GM19395 (cell line): ENCODE measurements around the gene TP53TG3B.
"Not testable (repeated sequence)": the region's sequence is repeated elsewhere in the genome, so short reads cannot be mapped to it uniquely, and the experiment has no call there.

ENCODE experiments used
- ATAC-seq: cut with Tn5 transposase; IDR thresholded peaks from one replicate; pipeline ENCODE4 v1.9.1; 2021; ENCODE audit warnings: mild to moderate bottlenecking, moderate library complexity; ENCODE audit not compliant: unreplicated experiment

The TP53TG3B gene, protein sequence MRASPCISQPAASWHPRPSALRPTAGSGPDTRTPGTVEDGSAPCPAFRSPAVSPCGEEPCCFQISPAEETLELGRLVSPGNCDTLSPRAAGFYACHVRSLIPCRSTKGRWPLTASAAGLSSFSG

DNA sequence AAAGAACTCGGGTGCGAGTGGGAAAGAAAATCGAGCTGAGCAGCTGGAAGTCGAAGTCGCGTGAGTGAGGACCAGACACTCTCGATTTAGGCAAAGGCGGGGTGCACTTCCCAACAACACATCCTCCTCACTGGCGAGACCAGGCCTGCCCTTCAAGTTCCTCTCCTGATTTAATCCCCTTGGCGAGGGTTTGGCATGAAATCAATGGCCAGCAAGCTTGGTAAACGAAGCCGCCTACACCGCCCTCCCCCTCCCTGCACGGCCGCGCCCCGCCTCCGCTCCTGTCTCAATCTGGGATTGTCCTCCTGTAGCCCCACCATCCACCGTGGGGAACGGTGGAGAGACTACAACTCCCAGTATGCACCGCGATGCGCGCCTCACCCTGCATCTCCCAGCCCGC is at the start of gene TP53TG3B:
TP53TG3B (plus strand) TSS at position 301 of the 400 bp plus-strand sequence; CDS start at position 369, 68 bp downstream.
- ATAC-seq, result not testable (repeated sequence)

DNA sequence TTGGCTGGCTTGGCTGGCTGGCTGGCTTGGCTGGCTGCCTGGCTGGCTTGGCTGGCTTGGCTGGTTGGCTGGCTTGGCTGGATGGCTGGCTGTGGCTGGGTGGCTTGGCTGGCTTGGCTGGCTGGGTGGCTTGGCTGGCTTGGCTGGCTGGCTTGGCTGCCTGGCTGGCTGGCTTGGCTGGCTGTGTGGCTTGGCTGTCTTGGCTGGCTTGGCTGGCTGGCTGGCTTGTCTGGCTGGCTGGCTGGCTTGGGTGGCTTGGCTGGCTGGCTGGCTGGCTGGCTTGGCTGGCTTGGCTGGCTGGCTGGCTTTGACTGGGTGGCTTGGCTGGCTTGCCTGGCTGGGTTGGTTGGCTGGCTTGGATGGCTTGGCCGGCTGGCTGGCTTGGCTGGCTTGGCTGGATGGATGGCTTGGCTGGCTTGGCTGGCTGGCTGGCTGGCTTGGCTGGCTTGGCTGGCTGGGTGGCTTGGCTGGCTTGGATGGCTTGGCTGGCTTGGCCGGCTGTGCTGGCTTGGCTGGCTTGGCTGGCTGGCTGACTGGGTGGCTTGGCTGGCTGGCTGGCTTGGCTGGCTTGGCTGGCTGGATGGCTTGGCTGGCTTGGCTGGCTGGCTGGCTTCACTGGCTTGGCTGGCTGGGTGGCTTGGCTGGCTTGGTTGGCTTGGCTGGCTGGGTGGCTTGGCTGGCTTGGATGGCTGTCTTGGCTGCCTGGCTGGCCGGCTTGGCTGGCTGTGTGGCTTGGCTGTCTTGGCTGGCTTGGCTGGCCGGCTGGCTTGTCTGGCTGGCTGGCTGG is 24.2 kb upstream of the TP53TG3B start:
- ATAC-seq, result not testable (repeated sequence)

DNA sequence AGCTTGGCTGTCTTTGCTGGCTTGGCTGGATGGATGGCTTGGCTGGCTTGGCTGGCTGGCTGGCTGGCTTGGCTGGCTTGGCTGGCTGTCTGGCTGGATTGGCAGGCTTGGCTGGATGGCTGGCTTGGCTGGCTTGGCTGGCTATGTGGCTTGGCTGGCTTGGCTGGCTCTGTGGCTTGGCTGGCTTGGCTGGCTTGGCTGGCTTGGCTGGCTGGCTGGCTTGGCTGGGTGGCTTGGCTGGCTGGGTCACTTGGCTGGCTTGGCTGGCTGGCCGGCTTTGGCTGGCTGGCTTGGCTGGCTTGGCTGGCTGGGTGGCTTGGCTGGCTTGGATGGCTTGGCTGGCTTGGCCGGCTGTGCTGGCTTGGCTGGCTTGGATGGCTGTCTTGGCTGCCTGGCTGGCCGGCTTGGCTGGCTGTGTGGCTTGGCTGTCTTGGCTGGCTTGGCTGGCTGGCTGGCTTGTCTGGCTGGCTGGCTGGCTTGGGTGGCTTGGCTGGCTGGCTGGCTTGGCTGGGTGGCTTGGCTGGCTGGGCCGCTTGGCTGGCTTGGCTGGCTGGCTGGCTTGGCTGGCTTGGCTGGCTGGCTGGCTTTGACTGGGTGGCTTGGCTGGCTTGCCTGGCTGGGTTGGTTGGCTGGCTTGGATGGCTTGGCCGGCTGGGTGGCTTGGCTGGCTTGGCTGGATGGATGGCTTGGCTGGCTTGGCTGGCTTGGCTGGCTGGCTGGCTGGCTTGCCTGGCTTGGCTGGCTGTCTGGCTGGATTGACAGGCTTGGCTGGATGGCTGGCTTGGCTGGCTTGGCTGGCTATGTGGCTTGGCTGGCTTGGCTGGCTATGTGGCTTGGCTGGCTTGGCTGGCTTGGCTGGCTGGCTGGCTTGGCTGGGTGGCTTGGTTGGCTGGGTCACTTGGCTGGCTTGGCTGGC is 22.8 kb upstream of the TP53TG3B start:
- ATAC-seq, result not testable (repeated sequence)

DNA sequence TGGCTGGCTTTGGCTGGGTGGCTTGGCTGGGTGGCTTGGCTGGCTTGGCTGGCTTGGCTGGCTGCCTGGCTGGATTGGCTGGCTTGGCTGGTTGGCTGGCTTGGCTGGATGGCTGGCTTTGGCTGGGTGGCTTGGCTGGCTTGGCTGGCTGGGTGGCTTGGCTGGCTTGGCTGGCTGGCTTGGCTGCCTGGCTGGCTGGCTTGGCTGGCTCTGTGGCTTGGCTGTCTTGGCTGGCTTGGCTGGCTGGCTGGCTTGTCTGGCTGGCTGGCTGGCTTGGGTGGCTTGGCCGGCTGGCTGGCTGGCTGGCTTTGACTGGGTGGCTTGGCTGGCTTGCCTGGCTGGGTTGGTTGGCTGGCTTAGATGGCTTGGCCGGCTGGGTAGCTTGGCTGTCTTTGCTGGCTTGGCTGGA is 22.1 kb upstream of the TP53TG3B start:
- not testable (repeated sequence) for ATAC-seq

DNA sequence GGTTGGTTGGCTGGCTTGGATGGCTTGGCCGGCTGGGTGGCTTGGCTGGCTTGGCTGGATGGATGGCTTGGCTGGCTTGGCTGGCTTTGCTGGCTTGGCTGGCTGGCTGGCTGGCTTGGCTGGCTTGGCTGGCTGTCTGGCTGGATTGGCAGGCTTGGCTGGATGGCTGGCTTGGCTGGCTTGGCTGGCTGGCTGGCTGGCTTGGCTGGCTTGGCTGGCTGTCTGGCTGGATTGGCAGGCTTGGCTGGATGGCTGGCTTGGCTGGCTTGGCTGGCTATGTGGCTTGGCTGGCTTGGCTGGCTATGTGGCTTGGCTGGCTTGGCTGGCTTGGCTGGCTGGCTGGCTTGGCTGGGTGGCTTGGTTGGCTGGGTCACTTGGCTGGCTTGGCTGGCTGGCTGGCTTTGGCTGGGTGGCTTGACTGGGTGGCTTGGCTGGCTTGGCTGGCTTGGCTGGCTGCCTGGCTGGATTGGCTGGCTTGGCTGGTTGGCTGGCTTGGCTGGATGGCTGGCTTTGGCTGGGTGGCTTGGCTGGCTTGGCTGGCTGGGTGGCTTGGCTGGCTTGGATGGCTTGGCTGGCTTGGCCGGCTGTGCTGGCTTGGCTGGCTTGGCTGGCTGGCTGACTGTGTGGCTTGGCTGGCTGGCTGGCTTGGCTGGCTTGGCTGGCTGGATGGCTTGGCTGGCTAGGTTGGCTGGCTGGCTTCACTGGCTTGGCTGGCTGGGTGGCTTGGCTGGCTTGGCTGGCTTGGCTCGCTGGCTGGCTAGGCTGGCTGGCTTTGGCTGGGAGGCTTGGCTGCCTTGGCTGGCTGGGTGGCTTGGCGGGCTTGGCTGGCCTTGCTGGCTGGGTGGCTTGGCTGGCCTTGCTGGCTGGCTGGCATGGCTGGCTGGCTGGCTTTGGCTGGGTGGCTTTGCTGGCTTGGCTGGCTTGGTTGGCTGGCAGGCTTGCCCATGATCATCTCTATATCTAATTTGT is 21.3 kb upstream of the TP53TG3B start:
- ATAC-seq, result not testable (repeated sequence)
